WTC11 (cell line): ENCODE results near the gene BHLHE23.
"Not testable (repeated sequence)": the region's sequence is repeated elsewhere in the genome, so short reads cannot be mapped to it uniquely, and the experiment has no call there.

ENCODE experiments used
- ATF6 ChIP-seq: sonication (generic); formaldehyde crosslinking; IDR thresholded peaks from 2 replicates; pipeline ENCODE4 v1.8.1; 2023; ENCODE audit warnings: mild to moderate bottlenecking, missing genetic modification reagents
- CTCF ChIP-seq: fragments of 200-600 bp; IDR thresholded peaks from 2 replicates; pipeline ENCODE4 v1.8.0; 2022; ENCODE audit warnings: antibody characterized with exemption
- MAX ChIP-seq: sonication (generic); formaldehyde crosslinking; IDR thresholded peaks from 2 replicates; pipeline ENCODE4 v1.8.0; 2022; ENCODE audit warnings: mild to moderate bottlenecking, missing genetic modification reagents
- USF1 ChIP-seq: sonication (generic); formaldehyde crosslinking; IDR thresholded peaks from 2 replicates; pipeline ENCODE4 v1.8.0; 2022; ENCODE audit warnings: mild to moderate bottlenecking, missing genetic modification reagents

GRCh38 chr20:62960446-62961309, 46.1 kb downstream of the BHLHE23 start:
- not testable (repeated sequence) for TF ChIP-seq CTCF; ATF6 (CRISPR knock-in tag); USF1 (CRISPR knock-in tag); MAX
